NCI-H69 (cell line): ENCODE data around the gene JMJD4.
"Not testable (repeated sequence)": the region's sequence is repeated elsewhere in the genome, so short reads cannot be mapped to it uniquely, and the experiment has no call there.

Experiments
- DNase-seq: peaks from one replicate; lab custom pipeline; 2025; lab: John Stamatoyannopoulos, UW

Gene JMJD4

GRCh38 chr1:227733309-227733705 is 1.8 kb downstream of the JMJD4 start:
- DNase-seq: no peak

- DNase-seq: no peak
Observed at GRCh38 chr1:227732586-227733308, 2.4 kb downstream of the JMJD4 start.

GRCh38 chr1:227731696-227732585 is 3.2 kb downstream of the JMJD4 start:
- DNase-seq: no peak

- no peak for DNase-seq
Observed at GRCh38 chr1:227731241-227731677, 3.8 kb downstream of the JMJD4 start.

- DNase-seq: peak; percentile 33
Observed at GRCh38 chr1:227730630-227731151, 4.4 kb downstream of the JMJD4 start.

GRCh38 chr1:227729881-227730629 is 5.0 kb downstream of the JMJD4 start:
- DNase-seq: peak; percentile 60

GRCh38 chr1:227729144-227729880 is 5.8 kb downstream of the JMJD4 start:
- peak; percentile 31 for DNase-seq

GRCh38 chr1:227728892-227729143 is 6.3 kb downstream of the JMJD4 start:
- DNase-seq: peak; percentile 44

- peak; percentile 91 for DNase-seq
Observed at GRCh38 chr1:227728059-227728891, 6.8 kb downstream of the JMJD4 start.

GRCh38 chr1:227726924-227727599 is 8.0 kb downstream of the JMJD4 start:
- DNase-seq: no peak

GRCh38 chr1:227726318-227726717 is 8.8 kb downstream of the JMJD4 start:
- no peak for DNase-seq

- no peak for DNase-seq
Observed at GRCh38 chr1:227725046-227725445, 10.1 kb downstream of the JMJD4 start.

GRCh38 chr1:227723474-227723873 is 11.6 kb downstream of the JMJD4 start:
- no peak for DNase-seq

- DNase-seq: no peak
Observed at GRCh38 chr1:227718932-227719331, 16.2 kb downstream of the JMJD4 start.

- no peak for DNase-seq
Observed at GRCh38 chr1:227712648-227713047, 22.5 kb downstream of the JMJD4 start.

GRCh38 chr1:227710474-227710873 is 24.6 kb downstream of the JMJD4 start:
- not testable (repeated sequence) for DNase-seq

GRCh38 chr1:227709451-227709850 is 25.7 kb downstream of the JMJD4 start:
- no peak for DNase-seq

GRCh38 chr1:227707846-227708245 is 27.3 kb downstream of the JMJD4 start:
- no peak for DNase-seq

- DNase-seq: not testable (repeated sequence)
Observed at GRCh38 chr1:227701631-227702030, 33.5 kb downstream of the JMJD4 start.

GRCh38 chr1:227697321-227697864 is 37.7 kb downstream of the JMJD4 start:
- DNase-seq: no peak
